Measurements from ENCODE around the gene UQCRQ. TPM values are rescaled to one million over a fixed set of nuclear protein-coding genes. Genes with fewer than 3 reads are reported as not detected.

Gene UQCRQ
- total RNA-seq, 2 donors from 2014 or later = 189 TPM

GRCh38 chr5:132915681-132916080, 49.2 kb downstream of the UQCRQ start:
- H3K36me3 Mint-ChIP-seq (ENCODE audit: insufficient read depth in 2 of 2) = peaks cover 0 to 13% of the 10 kb centered on the region in 2 donors
- DNase-seq (no peak), ATAC-seq (replicated peaks in 1 of 2) (no peak)
- H3K27ac Mint-ChIP-seq = no peak overlapping the region
- no peaks in the 10 kb centered on the region for H3K27me3 Mint-ChIP-seq (ENCODE audit: low read depth)
- H3K4me1 Mint-ChIP-seq (ENCODE audit: low read depth) = no peaks in the 10 kb centered on the region
- H3K4me3 Mint-ChIP-seq = no peak overlapping the region
- no peaks in the 10 kb centered on the region for H3K9me3 Mint-ChIP-seq

GRCh38 chr5:132916086-132916485, 49.6 kb downstream of the UQCRQ start:
- H3K9me3 Mint-ChIP-seq = no peaks in the 10 kb centered on the region
- H3K4me3 Mint-ChIP-seq = no peak overlapping the region
- peaks cover 0 to 13% of the 10 kb centered on the region in 2 donors for H3K36me3 Mint-ChIP-seq (ENCODE audit: insufficient read depth in 2 of 2)
- ATAC-seq (replicated peaks in 1 of 2) (no peak), DNase-seq (no peak)
- H3K27ac Mint-ChIP-seq = no peak overlapping the region
- no peaks in the 10 kb centered on the region for H3K27me3 Mint-ChIP-seq (ENCODE audit: low read depth)
- no peaks in the 10 kb centered on the region for H3K4me1 Mint-ChIP-seq (ENCODE audit: low read depth)

Other genes starting within 250 kb of the UQCRQ start
- gene IL13, start 208.5 kb upstream of the UQCRQ start, total RNA-seq = 10 to 100 TPM in 1 of 2 donors, 1 to 10 TPM in 1; 8.0 to 16.3 TPM
- 1 to 10 TPM; 1.2 to 1.5 TPM for gene IL4, start 192.7 kb upstream of the UQCRQ start, total RNA-seq
- 10 to 100 TPM; 20.0 to 26.9 TPM for gene KIF3A, start 129.1 kb upstream of the UQCRQ start, total RNA-seq
- gene CCNI2, start 119.2 kb upstream of the UQCRQ start, total RNA-seq = 1 to 10 TPM; 3.4 to 4.6 TPM
- gene SEPTIN8, start 89.4 kb upstream of the UQCRQ start, total RNA-seq = 10 to 100 TPM; 24.7 to 26.4 TPM
- not detected for gene SOWAHA, start 53.3 kb upstream of the UQCRQ start, total RNA-seq
- gene SHROOM1, start 36.0 kb upstream of the UQCRQ start, total RNA-seq = 1 to 10 TPM; 1.1 to 2.1 TPM
- gene GDF9, start 173 bp upstream of the UQCRQ start, total RNA-seq = 1 to 10 TPM; 1.9 to 2.8 TPM
- 1 to 10 TPM; 5.0 to 7.2 TPM for gene LEAP2, start 7.0 kb downstream of the UQCRQ start, total RNA-seq
- gene AFF4, start 97.0 kb downstream of the UQCRQ start, total RNA-seq = 10 to 100 TPM; 33.6 to 34.9 TPM
- 10 to 100 TPM; 23.7 to 30.6 TPM for gene ZCCHC10, start 159.9 kb downstream of the UQCRQ start, total RNA-seq
- 100 to 1,000 TPM; 173 to 213 TPM for gene HSPA4, start 185.4 kb downstream of the UQCRQ start, total RNA-seq

Measured in activated T-cell treated with anti-CD3 and anti-CD28 coated beads, Interleukin-2, amount 50 U/mL, for 72 hours (primary cell).